ENCODE measurements around the gene VWA3B. TPM values are rescaled to one million over a fixed set of nuclear protein-coding genes. Genes with fewer than 3 reads are reported as not detected.
"Not testable (repeated sequence)": the region's sequence is repeated elsewhere in the genome, so short reads cannot be mapped to it uniquely, and the experiment has no call there.

Gene VWA3B
- total RNA-seq, 1 donor from 2014 or later, result not detected

DNA sequence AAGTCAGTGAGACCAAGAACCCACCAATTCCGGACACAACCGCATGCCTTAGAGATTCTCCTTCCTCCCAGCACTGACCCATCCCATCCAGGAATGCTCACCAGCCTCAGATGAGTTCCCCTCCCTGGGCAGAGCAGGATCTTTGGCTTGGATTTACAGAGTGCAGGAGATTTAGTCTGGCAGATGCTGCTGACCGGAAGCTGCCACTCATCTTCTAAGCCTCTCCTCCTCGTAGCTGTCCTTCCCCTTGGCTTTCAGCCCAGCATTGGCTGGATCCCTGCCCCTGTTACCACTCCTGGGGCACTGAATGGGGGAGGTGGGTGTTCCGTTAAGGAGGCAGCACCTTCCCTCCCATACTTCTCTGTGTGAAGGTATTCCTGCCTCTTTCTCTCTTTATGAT is 53.2 kb downstream of the VWA3B start:
- no peaks in the 10 kb centered on the region for H3K4me1 Mint-ChIP-seq (ENCODE audit: low read depth, unreplicated experiment)
- H3K4me3 Mint-ChIP-seq (ENCODE audit: unreplicated experiment), result no peak overlapping the region
- Histone ChIP-seq H2AFZ (ENCODE audit: low read depth, low read length) (no peak overlapping the region), H3K27ac (ENCODE audit: low read depth, low read length) (no peak overlapping the region), H3K36me3 (ENCODE audit: insufficient read depth, low read length) (no peaks in the 10 kb centered on the region), H3K4me2 (ENCODE audit: low read length) (no peak overlapping the region), H3K9ac (ENCODE audit: low read length) (no peak overlapping the region), H4K20me1 (ENCODE audit: insufficient read depth, low read length) (no peaks in the 10 kb centered on the region), H3K9me3 (ENCODE audit: insufficient read depth, low read depth, low read length) (no peaks in the 10 kb centered on the region), H3K79me2 (ENCODE audit: insufficient read depth, low read length) (no peaks in the 10 kb centered on the region), H3K4me1 (ENCODE audit: insufficient read depth, low read length) (no peaks in the 10 kb centered on the region), H3K27me3 (ENCODE audit: insufficient read depth, low read length) (no peaks in the 10 kb centered on the region), H3K4me3 (ENCODE audit: insufficient read depth, low read depth, low read length) (no peak overlapping the region)
- peaks cover 11% of the 10 kb centered on the region for H3K9me3 Mint-ChIP-seq (ENCODE audit: unreplicated experiment)
- TF ChIP-seq EZH2 (IDR thresholded peaks at IDR 0.05; ENCODE audit: insufficient read depth, low read length), result no peak
- TF ChIP-seq, protein P1, sequence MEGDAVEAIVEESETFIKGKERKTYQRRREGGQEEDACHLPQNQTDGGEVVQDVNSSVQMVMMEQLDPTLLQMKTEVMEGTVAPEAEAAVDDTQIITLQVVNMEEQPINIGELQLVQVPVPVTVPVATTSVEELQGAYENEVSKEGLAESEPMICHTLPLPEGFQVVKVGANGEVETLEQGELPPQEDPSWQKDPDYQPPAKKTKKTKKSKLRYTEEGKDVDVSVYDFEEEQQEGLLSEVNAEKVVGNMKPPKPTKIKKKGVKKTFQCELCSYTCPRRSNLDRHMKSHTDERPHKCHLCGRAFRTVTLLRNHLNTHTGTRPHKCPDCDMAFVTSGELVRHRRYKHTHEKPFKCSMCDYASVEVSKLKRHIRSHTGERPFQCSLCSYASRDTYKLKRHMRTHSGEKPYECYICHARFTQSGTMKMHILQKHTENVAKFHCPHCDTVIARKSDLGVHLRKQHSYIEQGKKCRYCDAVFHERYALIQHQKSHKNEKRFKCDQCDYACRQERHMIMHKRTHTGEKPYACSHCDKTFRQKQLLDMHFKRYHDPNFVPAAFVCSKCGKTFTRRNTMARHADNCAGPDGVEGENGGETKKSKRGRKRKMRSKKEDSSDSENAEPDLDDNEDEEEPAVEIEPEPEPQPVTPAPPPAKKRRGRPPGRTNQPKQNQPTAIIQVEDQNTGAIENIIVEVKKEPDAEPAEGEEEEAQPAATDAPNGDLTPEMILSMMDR (IDR thresholded peaks at IDR 0.05; ENCODE audit: insufficient read depth, low read depth, low read length), result no peak
- no peak for DNase-seq (ENCODE audit: low read depth)
- no peak for FAIRE-seq
- no peaks in the 10 kb centered on the region for H3K36me3 Mint-ChIP-seq (ENCODE audit: low read depth, unreplicated experiment)
- no peak overlapping the region for H3K27ac Mint-ChIP-seq (ENCODE audit: unreplicated experiment)
- H3K27me3 Mint-ChIP-seq (ENCODE audit: low read depth, unreplicated experiment), result peaks cover 12% of the 10 kb centered on the region

DNA sequence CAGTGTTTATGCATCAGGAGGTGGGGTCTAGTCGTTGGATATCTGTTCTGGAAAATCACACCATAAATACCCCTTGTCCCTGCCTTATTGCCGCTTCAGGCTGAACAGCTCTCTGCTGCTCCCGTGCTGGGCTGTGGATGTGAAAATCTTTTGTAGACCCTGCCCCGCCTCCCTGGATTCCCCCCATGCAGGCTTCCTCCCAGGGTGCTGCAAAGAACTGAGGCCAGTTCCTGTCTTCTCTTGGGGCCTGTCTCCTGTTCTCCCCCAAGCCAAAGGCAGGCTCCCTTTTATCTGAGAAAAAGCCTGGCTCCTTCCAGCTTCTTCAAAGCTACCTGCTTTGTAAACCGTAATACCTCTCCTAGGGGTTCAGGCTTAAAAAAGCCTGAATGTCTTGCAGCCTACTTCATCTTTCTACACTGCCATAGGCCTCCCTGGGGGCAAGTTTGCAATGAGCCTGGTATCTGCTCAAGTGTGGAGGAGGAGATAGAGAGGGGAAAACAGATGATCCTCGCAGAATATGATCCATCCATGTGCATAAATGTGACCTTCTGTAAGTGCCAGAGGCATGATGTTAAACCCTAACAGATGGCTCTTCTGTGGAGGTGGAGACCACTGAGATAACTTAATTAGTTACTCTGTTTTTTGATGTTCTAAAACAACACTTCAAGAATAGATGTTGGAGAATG is 55.3 kb downstream of the VWA3B start:
- TF ChIP-seq EZH2 (IDR thresholded peaks at IDR 0.05; ENCODE audit: insufficient read depth, low read length), result no peak
- TF ChIP-seq, protein P1 (IDR thresholded peaks at IDR 0.05; ENCODE audit: insufficient read depth, low read depth, low read length), result no peak
- H3K27ac Mint-ChIP-seq (ENCODE audit: unreplicated experiment), result no peak overlapping the region

DNA sequence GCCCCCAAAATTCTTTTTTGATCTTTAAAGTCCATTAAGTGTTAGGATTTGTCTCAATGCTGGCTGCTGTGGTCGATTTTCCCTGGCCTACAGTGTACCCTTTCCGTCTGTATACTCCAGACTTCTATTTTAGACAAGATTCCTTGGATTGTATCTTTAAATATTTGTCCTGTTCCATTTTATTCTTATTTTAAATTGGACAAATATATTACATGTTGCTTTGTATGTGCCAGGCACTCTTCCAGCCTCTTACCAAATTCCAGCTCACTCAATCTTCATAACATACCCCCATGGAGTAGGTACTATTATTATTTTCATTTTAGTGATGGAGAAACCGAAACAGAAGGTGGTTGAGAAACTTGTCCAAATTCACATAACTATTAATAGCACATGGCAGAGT is 58.1 kb downstream of the VWA3B start:
- Mint-ChIP-seq H3K27me3 (ENCODE audit: low read depth, unreplicated experiment) (peaks cover 14% of the 10 kb centered on the region), H3K4me1 (ENCODE audit: low read depth, unreplicated experiment) (no peaks in the 10 kb centered on the region), H3K27ac (ENCODE audit: unreplicated experiment) (no peak overlapping the region), H3K9me3 (ENCODE audit: unreplicated experiment) (peaks cover 13% of the 10 kb centered on the region), H3K36me3 (ENCODE audit: low read depth, unreplicated experiment) (no peaks in the 10 kb centered on the region), H3K4me3 (ENCODE audit: unreplicated experiment) (no peak overlapping the region)
- Histone ChIP-seq H3K9ac (ENCODE audit: low read length) (no peak overlapping the region), H4K20me1 (ENCODE audit: insufficient read depth, low read length) (no peaks in the 10 kb centered on the region), H2AFZ (ENCODE audit: low read depth, low read length) (no peak overlapping the region), H3K27ac (ENCODE audit: low read depth, low read length) (no peak overlapping the region), H3K4me2 (ENCODE audit: low read length) (no peak overlapping the region), H3K79me2 (ENCODE audit: insufficient read depth, low read length) (no peaks in the 10 kb centered on the region), H3K36me3 (ENCODE audit: insufficient read depth, low read length) (no peaks in the 10 kb centered on the region), H3K9me3 (ENCODE audit: insufficient read depth, low read depth, low read length) (no peaks in the 10 kb centered on the region), H3K4me3 (ENCODE audit: insufficient read depth, low read depth, low read length) (no peak overlapping the region), H3K4me1 (ENCODE audit: insufficient read depth, low read length) (peaks cover 5% of the 10 kb centered on the region), H3K27me3 (ENCODE audit: insufficient read depth, low read length) (no peaks in the 10 kb centered on the region)
- TF ChIP-seq, protein P1 (IDR thresholded peaks at IDR 0.05; ENCODE audit: insufficient read depth, low read depth, low read length), result no peak
- no peak for TF ChIP-seq EZH2 (IDR thresholded peaks at IDR 0.05; ENCODE audit: insufficient read depth, low read length)
- DNase-seq (ENCODE audit: low read depth), result no peak
- no peak for FAIRE-seq

More for the DNA sequence above, 55.3 kb downstream of the VWA3B start:
- H3K4me2 ChIP-seq (ENCODE audit: low read length), result no peak overlapping the region
- no peak overlapping the region for H3K27ac ChIP-seq (ENCODE audit: low read depth, low read length)
- peaks cover 13% of the 10 kb centered on the region for H3K9me3 Mint-ChIP-seq (ENCODE audit: unreplicated experiment)
- no peak overlapping the region for H3K4me3 ChIP-seq (ENCODE audit: insufficient read depth, low read depth, low read length)
- no peak overlapping the region for H3K4me3 Mint-ChIP-seq (ENCODE audit: unreplicated experiment)
- FAIRE-seq, result no peak
- H3K27me3 Mint-ChIP-seq (ENCODE audit: low read depth, unreplicated experiment), result peaks cover 14% of the 10 kb centered on the region
- no peaks in the 10 kb centered on the region for H3K27me3 ChIP-seq (ENCODE audit: insufficient read depth, low read length)
- H3K4me1 ChIP-seq (ENCODE audit: insufficient read depth, low read length), result no peaks in the 10 kb centered on the region
- no peaks in the 10 kb centered on the region for H4K20me1 ChIP-seq (ENCODE audit: insufficient read depth, low read length)
- H2AFZ ChIP-seq (ENCODE audit: low read depth, low read length), result no peak overlapping the region
- H3K4me1 Mint-ChIP-seq (ENCODE audit: low read depth, unreplicated experiment), result no peaks in the 10 kb centered on the region
- no peaks in the 10 kb centered on the region for H3K36me3 ChIP-seq (ENCODE audit: insufficient read depth, low read length)
- H3K9me3 ChIP-seq (ENCODE audit: insufficient read depth, low read depth, low read length), result no peaks in the 10 kb centered on the region
- no peaks in the 10 kb centered on the region for H3K36me3 Mint-ChIP-seq (ENCODE audit: low read depth, unreplicated experiment)
- DNase-seq (ENCODE audit: low read depth), result no peak
- no peak overlapping the region for H3K9ac ChIP-seq (ENCODE audit: low read length)
- no peaks in the 10 kb centered on the region for H3K79me2 ChIP-seq (ENCODE audit: insufficient read depth, low read length)

DNA sequence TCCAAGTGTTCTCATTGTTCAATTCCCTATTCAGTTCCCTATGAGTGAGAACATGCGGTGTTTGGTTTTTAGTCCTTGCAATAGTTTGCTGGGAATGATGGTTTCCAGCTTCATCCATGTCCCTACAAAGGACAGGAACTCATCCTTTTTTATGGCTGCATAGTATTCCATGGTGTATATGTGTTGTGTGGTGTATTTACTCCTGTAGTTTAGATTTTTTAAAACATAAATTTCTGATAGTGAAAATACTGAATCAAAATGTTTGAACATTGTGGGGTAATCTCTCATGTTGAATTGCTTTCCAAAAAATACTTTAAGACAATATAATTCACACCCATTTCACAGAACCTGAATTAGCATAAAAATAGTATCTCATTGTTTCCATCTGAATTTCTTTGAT is 60.9 kb downstream of the VWA3B start:
- H3K27ac ChIP-seq (ENCODE audit: low read depth, low read length); H3K36me3 ChIP-seq (ENCODE audit: insufficient read depth, low read length); H3K9me3 Mint-ChIP-seq (ENCODE audit: unreplicated experiment); H3K79me2 ChIP-seq (ENCODE audit: insufficient read depth, low read length); H3K4me2 ChIP-seq (ENCODE audit: low read length); DNase-seq (ENCODE audit: low read depth); H3K27ac Mint-ChIP-seq (ENCODE audit: unreplicated experiment); H3K4me3 Mint-ChIP-seq (ENCODE audit: unreplicated experiment); H2AFZ ChIP-seq (ENCODE audit: low read depth, low read length); H3K4me1 ChIP-seq (ENCODE audit: insufficient read depth, low read length); H3K36me3 Mint-ChIP-seq (ENCODE audit: low read depth, unreplicated experiment); H3K4me1 Mint-ChIP-seq (ENCODE audit: low read depth, unreplicated experiment); H3K4me3 ChIP-seq (ENCODE audit: insufficient read depth, low read depth, low read length); FAIRE-seq; H3K9ac ChIP-seq (ENCODE audit: low read length); H4K20me1 ChIP-seq (ENCODE audit: insufficient read depth, low read length); H3K27me3 ChIP-seq (ENCODE audit: insufficient read depth, low read length); H3K9me3 ChIP-seq (ENCODE audit: insufficient read depth, low read depth, low read length): not testable (repeated sequence)
- H3K27me3 Mint-ChIP-seq (ENCODE audit: low read depth, unreplicated experiment), result peaks cover 14% of the 10 kb centered on the region

Data from astrocyte (in vitro differentiated cells and primary cell).